H54 (cell line): ENCODE results near the gene ACTR3C.
"Not testable (repeated sequence)": the region's sequence is repeated elsewhere in the genome, so short reads cannot be mapped to it uniquely, and the experiment has no call there.

Source experiments
- DNase-seq: peaks from one replicate; pipeline ENCODE4 v3.0.0; 2011; ENCODE audit warnings: low spot score, mixed read lengths; ENCODE audit not compliant: insufficient read length
- FAIRE-seq: peaks from 3 replicates; lab custom pipeline; 2011; peaks lifted over from hg19 to GRCh38; lab: Jason Lieb, UNC

The ACTR3C gene

GRCh38 chr7:150271898-150272297, 51.4 kb downstream of the ACTR3C start:
- FAIRE-seq, result not testable (repeated sequence)

DNA sequence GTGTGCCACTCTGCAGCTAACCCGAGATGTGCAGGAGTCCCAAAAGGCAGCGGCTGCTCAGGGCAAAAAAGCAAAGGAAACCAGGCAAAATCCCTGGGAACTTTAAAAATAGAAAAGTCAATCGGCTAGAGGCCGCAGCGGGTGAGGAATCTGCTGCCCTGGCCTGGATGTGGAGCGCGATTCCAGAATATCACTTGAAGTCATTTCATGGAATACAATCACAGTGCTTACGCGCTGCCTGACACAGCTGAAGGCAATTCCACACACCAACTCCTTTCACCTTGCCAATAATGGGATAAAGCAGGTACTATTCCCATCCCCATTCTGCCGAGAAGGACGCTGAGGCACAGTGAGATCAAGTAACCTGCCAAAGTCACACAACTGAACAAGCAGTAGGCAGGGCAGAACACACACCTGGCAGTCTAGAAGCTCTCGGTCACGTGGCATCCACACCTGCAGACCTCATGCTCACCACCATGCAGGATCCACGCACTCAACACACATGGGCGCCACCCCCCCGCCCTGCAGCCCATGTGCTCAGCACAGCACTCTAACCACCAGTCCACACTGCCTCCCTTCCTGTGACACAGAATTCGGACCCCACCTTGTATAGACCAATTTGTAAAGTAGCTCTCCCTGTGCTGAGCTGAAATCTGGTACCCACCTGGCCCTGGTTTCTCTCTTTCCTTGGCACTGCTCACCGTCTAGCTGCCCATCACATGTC, 53.1 kb downstream of the ACTR3C start:
- not testable (repeated sequence) for FAIRE-seq, DNase-seq

More at GRCh38 chr7:150271898-150272297, 51.4 kb downstream of the ACTR3C start:
- not testable (repeated sequence) for DNase-seq

DNA sequence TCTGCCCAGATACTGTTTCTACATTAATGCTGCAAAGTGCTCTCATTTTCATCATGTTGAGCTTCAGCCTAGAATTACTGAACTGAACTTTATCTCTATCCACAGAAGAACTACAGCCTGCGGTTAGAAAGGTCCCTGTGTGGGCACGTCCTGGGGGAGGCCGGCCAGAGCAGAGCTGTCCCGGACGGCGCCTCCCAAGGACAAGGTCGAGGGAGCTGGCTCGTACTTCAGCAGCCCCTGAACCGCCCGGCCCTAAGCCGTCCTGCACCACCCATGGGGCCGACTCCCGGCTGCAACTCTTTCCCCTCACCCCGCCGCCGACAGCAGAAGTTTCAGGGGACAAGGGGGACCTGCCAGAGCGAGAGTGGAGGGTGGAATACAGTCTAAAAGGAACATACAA, 54.5 kb downstream of the ACTR3C start:
- not testable (repeated sequence) for FAIRE-seq, DNase-seq

DNA sequence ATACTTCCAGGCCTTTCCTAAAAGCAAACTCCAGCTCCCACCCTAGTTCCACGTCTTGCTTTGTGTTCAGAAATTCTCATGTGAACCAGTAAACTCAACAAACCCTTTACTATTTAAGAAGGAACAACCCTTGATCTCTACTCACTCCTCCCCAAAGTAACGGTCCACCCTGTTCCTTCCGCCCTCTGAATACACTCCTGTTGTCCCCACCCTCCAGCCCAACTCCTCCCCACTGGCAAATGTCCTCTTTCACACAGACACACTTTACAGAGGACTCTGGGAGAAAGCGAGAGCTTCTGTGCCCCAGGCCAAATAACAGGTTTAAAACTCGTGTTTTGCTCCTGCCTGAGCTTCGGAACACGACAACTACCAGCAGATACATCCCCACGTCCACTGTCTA, 55.1 kb downstream of the ACTR3C start:
- not testable (repeated sequence) for FAIRE-seq

GRCh38 chr7:150266953-150267665, 56.2 kb downstream of the ACTR3C start:
- not testable (repeated sequence) for DNase-seq, FAIRE-seq

More for the DNA sequence above, 55.1 kb downstream of the ACTR3C start:
- not testable (repeated sequence) for DNase-seq

DNA sequence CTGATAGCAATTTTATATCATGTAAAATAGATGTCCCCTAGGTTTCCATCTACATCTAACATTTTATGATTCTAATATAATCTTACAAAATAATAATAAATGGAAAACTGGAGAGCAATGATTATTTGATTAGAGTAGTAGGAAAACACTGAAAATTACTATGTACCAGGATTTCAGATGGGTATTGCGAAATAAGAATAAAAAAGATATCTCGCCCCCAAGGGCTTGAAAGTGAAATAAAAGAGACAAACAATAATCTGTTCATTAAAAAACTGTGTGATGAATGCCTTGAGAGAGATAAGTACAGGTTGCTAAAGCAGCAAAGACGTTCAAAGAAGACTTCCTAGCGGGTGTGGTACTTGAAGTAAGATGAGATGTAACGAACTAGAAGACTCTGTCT, 60.7 kb downstream of the ACTR3C start:
- not testable (repeated sequence) for DNase-seq, FAIRE-seq

- not testable (repeated sequence) for DNase-seq, FAIRE-seq
These were observed 75.6 kb downstream of the ACTR3C start for GRCh38 chr7:150247745-150248144.

DNA sequence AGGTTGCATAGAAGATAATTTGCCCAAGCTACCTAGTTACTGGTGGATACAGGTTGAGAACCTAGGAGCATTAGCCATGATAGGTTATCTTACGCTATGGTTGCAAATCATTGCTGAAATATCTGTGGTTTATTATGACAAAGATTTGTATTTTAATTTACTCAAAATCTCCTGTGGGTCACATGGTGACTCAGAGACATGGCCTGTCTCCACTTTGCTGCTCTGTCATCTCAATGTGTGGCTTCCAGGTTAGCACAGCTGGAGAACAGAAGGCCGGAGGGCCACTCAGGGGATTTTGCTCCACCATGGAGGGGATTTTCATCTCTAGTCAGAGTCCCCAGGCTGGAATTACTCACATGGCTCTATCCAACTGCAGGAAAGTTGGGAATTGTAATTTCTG, 78.1 kb downstream of the ACTR3C start:
- FAIRE-seq, DNase-seq: not testable (repeated sequence)

DNA sequence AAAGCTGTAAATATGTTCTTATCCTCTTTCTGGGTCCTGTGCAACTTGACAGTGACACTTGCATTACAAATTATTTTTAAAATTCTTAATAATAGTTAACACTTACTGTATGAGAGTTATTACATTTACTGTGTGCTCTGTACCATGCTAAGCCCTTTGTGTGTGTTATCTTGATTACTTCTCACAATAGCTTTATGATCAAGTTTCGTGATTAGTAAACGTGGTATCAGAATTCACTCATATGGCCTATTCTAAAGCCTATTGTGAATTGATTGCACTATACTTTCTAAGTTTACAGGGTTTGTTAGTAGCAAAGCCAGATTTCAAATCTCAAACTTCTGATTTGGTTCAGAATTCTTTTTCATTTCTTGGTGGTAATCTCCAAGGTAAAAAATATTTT, 80.4 kb downstream of the ACTR3C start:
- DNase-seq, FAIRE-seq: not testable (repeated sequence)

DNA sequence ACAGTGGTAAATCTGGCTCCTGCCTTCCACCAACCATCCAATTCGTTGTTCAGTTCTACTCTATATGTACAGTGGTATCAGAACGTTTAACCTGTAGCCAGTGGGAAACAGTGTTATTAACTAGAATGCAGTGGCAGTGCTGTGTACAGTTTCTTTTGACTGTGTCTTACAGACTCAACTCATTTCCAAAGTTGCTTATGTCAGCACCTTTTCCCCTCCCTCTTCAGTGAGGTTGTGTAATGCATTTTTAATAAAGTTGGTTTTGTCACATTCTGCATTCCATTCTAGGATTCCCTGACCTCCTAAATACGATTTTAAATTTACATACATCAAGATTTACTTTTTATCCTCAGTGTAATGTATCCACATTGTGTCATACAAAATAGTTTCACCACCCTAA, 97.9 kb downstream of the ACTR3C start:
- not testable (repeated sequence) for FAIRE-seq, DNase-seq

DNA sequence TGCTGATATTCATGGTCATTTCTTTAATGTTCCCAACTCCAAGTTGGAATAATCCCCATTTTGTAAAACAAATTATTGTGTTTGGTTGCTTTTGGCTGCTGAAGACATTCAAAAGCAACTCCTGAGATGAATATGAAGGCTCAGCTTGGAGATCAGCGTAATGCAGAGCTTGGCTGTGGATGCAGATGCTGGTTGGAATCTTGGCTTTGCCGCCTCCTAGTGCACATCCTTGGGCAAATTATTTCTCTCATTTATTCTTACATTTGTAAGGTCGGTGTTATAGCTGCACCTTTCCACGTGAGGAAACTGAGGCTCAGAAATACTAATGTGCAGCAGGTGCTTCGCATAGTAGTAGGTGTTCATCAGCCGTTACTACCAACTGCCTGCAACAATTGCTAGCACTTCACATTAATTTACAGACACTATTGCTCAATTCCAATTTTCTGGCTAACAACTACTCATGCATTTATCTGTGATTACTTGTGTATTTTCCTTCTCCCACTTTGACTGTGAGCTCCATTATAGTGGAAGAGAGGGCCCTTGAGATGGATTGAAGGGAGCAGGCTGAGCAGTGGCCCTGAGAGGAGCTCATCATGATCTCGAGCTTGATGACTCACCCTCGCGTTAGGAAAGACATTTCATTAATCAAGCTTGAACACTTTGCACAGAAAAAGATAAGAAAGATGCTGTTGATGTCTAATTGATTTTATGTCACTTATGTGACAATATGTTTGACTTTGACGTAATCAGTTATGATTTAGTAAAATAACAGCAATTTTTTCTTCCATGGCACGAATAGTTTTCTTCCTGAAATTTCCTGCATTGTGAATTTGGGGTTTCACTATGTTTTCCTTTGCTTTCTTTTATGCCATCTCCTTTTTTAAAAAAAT, 101.0 kb downstream of the ACTR3C start:
- DNase-seq, FAIRE-seq: not testable (repeated sequence)

- not testable (repeated sequence) for FAIRE-seq, DNase-seq
These were observed 102.6 kb downstream of the ACTR3C start for GRCh38 chr7:150220673-150221181.

GRCh38 chr7:150219941-150220658, 103.2 kb downstream of the ACTR3C start:
- not testable (repeated sequence) for DNase-seq

GRCh38 chr7:150206848-150207247, 116.5 kb downstream of the ACTR3C start:
- FAIRE-seq, DNase-seq: not testable (repeated sequence)

More at GRCh38 chr7:150219941-150220658, 103.2 kb downstream of the ACTR3C start:
- not testable (repeated sequence) for FAIRE-seq

GRCh38 chr7:150205866-150206265, 117.5 kb downstream of the ACTR3C start:
- not testable (repeated sequence) for DNase-seq, FAIRE-seq

GRCh38 chr7:150204577-150204976, 118.8 kb downstream of the ACTR3C start:
- not testable (repeated sequence) for FAIRE-seq

GRCh38 chr7:150202894-150203293, 120.5 kb downstream of the ACTR3C start:
- FAIRE-seq, DNase-seq: not testable (repeated sequence)

More at GRCh38 chr7:150204577-150204976, 118.8 kb downstream of the ACTR3C start:
- not testable (repeated sequence) for DNase-seq
